Measurements from ENCODE around the gene LAMA2.

- TF ChIP-seq CTCF (IDR thresholded peaks at IDR 0.05) (no peak), POLR2A (IDR thresholded peaks at IDR 0.05) (no peak)
These were observed 110.2 kb downstream of the LAMA2 start for GRCh38 chr6:128993166-128993565.

All from uterus (tissue), 2 donors.